NCI-H460 (cell line): ENCODE data around the gene RUNX3. TPM values are rescaled to one million over a fixed set of nuclear protein-coding genes. Genes with fewer than 3 reads are reported as not detected.
A peak's percentile ranks its signal among the peaks of the same experiment; 100 is the strongest.

Experiments
- DNase-seq: peaks from one replicate; pipeline ENCODE4 v3.0.0-alpha.2; 2016; ENCODE audit warnings: low read depth; ENCODE audit errors: extremely low read depth
- total RNA-seq: library from RNA; depleted of rRNA; stranded (reverse); fragments of >200 nt; shearing (Covaris generic); gene quantifications from 2 replicates; pipeline ENCODE4 v1.2.3, GENCODE V29; 2014

The RUNX3 gene
- total RNA-seq, 1 experiment from 2014 or later: not detected

GRCh38 chr1:24903955-24904730 lies 25.9 kb downstream of the RUNX3 start:
- DNase-seq: no peak

GRCh38 chr1:24903560-24903954 lies 26.5 kb downstream of the RUNX3 start:
- DNase-seq: no peak

- DNase-seq: no peak
These were observed 27.0 kb downstream of the RUNX3 start for GRCh38 chr1:24903011-24903461.

GRCh38 chr1:24902471-24902891 lies 27.6 kb downstream of the RUNX3 start:
- no peak for DNase-seq

GRCh38 chr1:24901791-24902470 lies 28.1 kb downstream of the RUNX3 start:
- no peak for DNase-seq

GRCh38 chr1:24900985-24901781 lies 28.9 kb downstream of the RUNX3 start:
- DNase-seq: no peak

GRCh38 chr1:24900486-24900849 lies 29.6 kb downstream of the RUNX3 start:
- DNase-seq: no peak

- no peak for DNase-seq
These were observed 30.2 kb downstream of the RUNX3 start for GRCh38 chr1:24899581-24900485.

GRCh38 chr1:24898909-24899439 lies 31.1 kb downstream of the RUNX3 start:
- no peak for DNase-seq

GRCh38 chr1:24898152-24898908 lies 31.7 kb downstream of the RUNX3 start:
- DNase-seq: peak; percentile 26

GRCh38 chr1:24897263-24898151 lies 32.6 kb downstream of the RUNX3 start:
- no peak for DNase-seq

- no peak for DNase-seq
These were observed 33.3 kb downstream of the RUNX3 start for GRCh38 chr1:24896596-24897262.

- DNase-seq: no peak
These were observed 33.9 kb downstream of the RUNX3 start for GRCh38 chr1:24896176-24896575.

- no peak for DNase-seq
These were observed 34.6 kb downstream of the RUNX3 start for GRCh38 chr1:24895511-24895910.

- no peak for DNase-seq
These were observed 36.1 kb downstream of the RUNX3 start for GRCh38 chr1:24894002-24894401.

- no peak for DNase-seq
These were observed 36.6 kb downstream of the RUNX3 start for GRCh38 chr1:24893431-24893830.
